PFSK-1 (cell line): Measurements from ENCODE around the gene ITGAE.

ENCODE experiments used
- FOXP2 ChIP-seq: optimal IDR thresholded peaks from 2 replicates; pipeline ENCODE3; 2011; ENCODE audit warnings: borderline replicate concordance, control low read depth, inconsistent platforms; ENCODE audit not compliant: insufficient read depth; ENCODE audit errors: extremely low read length, extremely low read depth
- POLR2AphosphoS5 ChIP-seq: IDR thresholded peaks from 2 replicates; pipeline ENCODE4 v1.6.1; 2012; ENCODE audit warnings: low read depth, mild to moderate bottlenecking, control low read depth, low read length, moderate library complexity
- SIN3A ChIP-seq: IDR thresholded peaks from 2 replicates; pipeline ENCODE4 v1.6.1; 2012; ENCODE audit warnings: mild to moderate bottlenecking, low read length, moderate library complexity, borderline replicate concordance; ENCODE audit not compliant: insufficient read depth
- TAF1 ChIP-seq: IDR thresholded peaks from 2 replicates; pipeline ENCODE4 v1.6.1; 2012; ENCODE audit warnings: low read length, control low read depth, borderline replicate concordance; ENCODE audit not compliant: insufficient read depth
- TF ChIP-seq, protein P1 (sequence below), 2 experiments: IDR thresholded peaks; 2 replicates each; pipeline versions ENCODE4 v1.6.1 to v1.8.0; 2011 to 2012; ENCODE audit warnings: low read depth in 2 of 2, low read length in 2 of 2, control low read depth in 1 of 2, inconsistent platforms in 1 of 2, mild to moderate bottlenecking in 1 of 2, moderate library complexity in 1 of 2; ENCODE audit not compliant: insufficient read depth in 1 of 2

ITGAE gene

DNA sequence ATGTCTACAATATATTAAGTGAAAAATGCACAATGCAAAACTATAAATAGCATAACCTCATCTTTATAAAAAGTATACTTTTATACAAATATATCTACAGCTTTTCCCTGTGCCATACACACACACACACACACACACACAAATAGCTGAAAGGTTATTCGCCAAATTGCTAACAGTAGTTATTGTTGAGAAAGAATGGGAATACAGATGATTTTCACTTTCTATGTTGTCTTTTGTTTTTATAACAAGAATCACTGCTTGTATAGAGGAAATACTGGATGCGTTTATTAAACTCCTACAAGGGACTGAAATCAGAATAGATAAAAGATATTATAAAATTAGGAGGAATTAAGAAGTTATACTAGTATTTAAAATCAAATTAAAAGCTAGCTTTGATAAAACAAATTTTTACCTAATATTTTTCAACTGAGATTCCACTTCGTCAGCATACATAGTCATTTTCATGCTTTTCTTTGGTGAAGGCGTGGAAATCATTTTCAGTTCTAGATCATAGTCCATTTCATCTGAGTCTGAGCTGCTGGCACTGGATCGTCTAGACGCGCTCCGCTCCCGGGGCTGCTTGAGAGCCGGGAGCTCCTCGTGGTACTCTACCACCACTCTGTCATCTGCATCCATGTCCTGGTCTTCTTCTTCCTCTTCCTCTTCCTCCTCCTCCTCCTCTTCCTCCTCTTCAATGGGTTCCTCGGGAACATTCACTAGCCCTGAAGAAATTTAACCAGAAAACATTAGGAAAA, 17.0 kb upstream of the ITGAE start:
- no peak for TF ChIP-seq TAF1
- TF ChIP-seq, protein P1, sequence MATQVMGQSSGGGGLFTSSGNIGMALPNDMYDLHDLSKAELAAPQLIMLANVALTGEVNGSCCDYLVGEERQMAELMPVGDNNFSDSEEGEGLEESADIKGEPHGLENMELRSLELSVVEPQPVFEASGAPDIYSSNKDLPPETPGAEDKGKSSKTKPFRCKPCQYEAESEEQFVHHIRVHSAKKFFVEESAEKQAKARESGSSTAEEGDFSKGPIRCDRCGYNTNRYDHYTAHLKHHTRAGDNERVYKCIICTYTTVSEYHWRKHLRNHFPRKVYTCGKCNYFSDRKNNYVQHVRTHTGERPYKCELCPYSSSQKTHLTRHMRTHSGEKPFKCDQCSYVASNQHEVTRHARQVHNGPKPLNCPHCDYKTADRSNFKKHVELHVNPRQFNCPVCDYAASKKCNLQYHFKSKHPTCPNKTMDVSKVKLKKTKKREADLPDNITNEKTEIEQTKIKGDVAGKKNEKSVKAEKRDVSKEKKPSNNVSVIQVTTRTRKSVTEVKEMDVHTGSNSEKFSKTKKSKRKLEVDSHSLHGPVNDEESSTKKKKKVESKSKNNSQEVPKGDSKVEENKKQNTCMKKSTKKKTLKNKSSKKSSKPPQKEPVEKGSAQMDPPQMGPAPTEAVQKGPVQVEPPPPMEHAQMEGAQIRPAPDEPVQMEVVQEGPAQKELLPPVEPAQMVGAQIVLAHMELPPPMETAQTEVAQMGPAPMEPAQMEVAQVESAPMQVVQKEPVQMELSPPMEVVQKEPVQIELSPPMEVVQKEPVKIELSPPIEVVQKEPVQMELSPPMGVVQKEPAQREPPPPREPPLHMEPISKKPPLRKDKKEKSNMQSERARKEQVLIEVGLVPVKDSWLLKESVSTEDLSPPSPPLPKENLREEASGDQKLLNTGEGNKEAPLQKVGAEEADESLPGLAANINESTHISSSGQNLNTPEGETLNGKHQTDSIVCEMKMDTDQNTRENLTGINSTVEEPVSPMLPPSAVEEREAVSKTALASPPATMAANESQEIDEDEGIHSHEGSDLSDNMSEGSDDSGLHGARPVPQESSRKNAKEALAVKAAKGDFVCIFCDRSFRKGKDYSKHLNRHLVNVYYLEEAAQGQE (IDR thresholded peaks at IDR 0.05; ENCODE audit: insufficient read depth in 1 of 2, low read depth in 2 of 2, low read length in 2 of 2), result no peak
- no peak for TF ChIP-seq SIN3A
- no peak for TF ChIP-seq POLR2AphosphoS5
- TF ChIP-seq FOXP2, result no peak

DNA sequence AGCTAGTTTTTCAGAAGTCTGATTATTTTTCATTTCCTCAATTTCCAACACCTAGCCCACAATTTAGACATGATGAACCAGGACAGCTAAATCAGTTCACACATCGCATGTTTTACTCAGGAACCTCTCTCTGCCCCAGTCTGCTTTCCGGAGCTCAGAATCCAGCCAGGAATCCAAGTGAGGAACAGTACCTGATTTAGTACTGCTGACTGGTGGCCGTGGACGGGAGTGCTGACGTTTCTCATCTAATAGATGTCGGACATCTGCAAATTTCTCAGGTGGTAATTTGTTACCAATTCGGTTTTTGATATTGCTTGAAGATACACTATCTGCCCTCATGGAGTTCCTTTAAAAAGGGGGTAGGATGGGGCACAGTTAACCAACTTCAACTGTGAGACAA, 14.9 kb upstream of the ITGAE start:
- TF ChIP-seq SIN3A (no peak), FOXP2 (no peak), TAF1 (no peak), POLR2AphosphoS5 (no peak)
- TF ChIP-seq, protein P1 (IDR thresholded peaks at IDR 0.05; ENCODE audit: insufficient read depth in 1 of 2, low read depth in 2 of 2, low read length in 2 of 2), result no peak

DNA sequence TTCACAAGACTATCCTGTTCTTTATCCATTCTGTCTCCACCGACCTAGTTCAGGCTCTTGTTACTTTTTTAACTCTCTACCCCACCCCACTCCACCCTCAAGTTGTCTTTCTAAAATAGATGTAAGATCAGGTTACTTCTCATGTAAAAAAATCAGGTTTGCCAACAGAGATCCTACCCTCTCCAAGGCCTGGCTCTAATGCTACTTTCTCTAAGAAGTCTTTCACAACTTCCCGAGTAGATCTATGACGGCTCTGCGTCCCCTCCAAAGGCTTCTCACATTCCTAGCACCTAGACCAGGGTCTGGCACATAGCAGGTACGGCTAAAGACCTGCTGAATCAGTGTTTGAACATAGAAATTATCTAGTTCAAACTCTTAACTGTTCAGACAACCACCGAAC, 14.1 kb upstream of the ITGAE start:
- TF ChIP-seq, protein P1 (IDR thresholded peaks at IDR 0.05; ENCODE audit: insufficient read depth in 1 of 2, low read depth in 2 of 2, low read length in 2 of 2), result no peak
- TF ChIP-seq POLR2AphosphoS5 (no peak), TAF1 (no peak), FOXP2 (no peak), SIN3A (no peak)

DNA sequence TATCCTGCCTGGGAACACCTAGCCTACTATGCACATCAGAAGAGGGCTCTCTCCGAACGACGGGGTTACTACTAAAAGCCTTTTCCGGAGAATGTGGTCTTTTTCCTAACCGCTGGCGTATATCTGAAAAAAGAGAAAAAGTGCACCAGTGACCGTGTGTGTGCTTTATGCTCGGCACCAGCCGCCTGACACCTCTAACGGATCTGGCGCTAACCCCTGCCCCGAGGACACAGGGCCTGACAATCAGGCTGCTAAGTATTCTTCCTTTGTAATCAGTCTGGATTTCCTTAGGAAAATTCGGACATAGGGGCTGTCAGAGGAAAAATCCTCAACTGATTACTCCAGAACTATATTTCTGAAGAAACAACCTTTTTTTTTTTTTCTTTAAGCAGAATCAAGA, 13.4 kb upstream of the ITGAE start:
- TF ChIP-seq POLR2AphosphoS5 (no peak), FOXP2 (no peak), SIN3A (no peak), TAF1 (no peak)
- TF ChIP-seq, protein P1 (IDR thresholded peaks at IDR 0.05; ENCODE audit: insufficient read depth in 1 of 2, low read depth in 2 of 2, low read length in 2 of 2), result no peak
